OCI-LY3 (cell line): ENCODE results near the gene WNT5A.

Source experiments
- EZH2phosphoT487 ChIP-seq: fragments of 200-600 bp; shearing (Covaris generic); IDR thresholded peaks from 2 replicates; pipeline ENCODE4 v1.6.1; 2018; ENCODE audit warnings: antibody characterized with exemption, mixed run types, low read depth
- TF ChIP-seq, protein P1 (sequence below): fragments of 200-600, 300-600 bp; sonication (generic); IDR thresholded peaks from 2 replicates; pipeline ENCODE4 v1.5.1; 2014; ENCODE audit warnings: antibody characterized with exemption, low read length, low read depth

- TF ChIP-seq, protein P1, sequence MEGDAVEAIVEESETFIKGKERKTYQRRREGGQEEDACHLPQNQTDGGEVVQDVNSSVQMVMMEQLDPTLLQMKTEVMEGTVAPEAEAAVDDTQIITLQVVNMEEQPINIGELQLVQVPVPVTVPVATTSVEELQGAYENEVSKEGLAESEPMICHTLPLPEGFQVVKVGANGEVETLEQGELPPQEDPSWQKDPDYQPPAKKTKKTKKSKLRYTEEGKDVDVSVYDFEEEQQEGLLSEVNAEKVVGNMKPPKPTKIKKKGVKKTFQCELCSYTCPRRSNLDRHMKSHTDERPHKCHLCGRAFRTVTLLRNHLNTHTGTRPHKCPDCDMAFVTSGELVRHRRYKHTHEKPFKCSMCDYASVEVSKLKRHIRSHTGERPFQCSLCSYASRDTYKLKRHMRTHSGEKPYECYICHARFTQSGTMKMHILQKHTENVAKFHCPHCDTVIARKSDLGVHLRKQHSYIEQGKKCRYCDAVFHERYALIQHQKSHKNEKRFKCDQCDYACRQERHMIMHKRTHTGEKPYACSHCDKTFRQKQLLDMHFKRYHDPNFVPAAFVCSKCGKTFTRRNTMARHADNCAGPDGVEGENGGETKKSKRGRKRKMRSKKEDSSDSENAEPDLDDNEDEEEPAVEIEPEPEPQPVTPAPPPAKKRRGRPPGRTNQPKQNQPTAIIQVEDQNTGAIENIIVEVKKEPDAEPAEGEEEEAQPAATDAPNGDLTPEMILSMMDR: no peak
- no peak for TF ChIP-seq EZH2phosphoT487
These were observed 43.8 kb downstream of the WNT5A start for GRCh38 chr3:55443346-55443745.
